Esophagus muscularis mucosa (tissue), 4 donors: Measurements from ENCODE around the gene RAB40B. TPM values are rescaled to one million over a fixed set of nuclear protein-coding genes. Genes with fewer than 3 reads are reported as not detected.

Source experiments
- DNase-seq: peaks from one replicate; pipeline ENCODE4 v3.0.0-alpha.2; 2017; ENCODE audit errors: extremely low spot score
- H3K27ac ChIP-seq, 4 donors: fragments of 200-600 bp; sonication (generic); replicated peaks in 1 of 4; 1 replicate in 3 of 4; 2 replicates in 1 of 4; pipeline ENCODE4 v1.5.1; 2016 to 2019; ENCODE audit warnings: mild to moderate bottlenecking in 1 of 4
- H3K27me3 ChIP-seq, 4 donors: fragments of 200-600 bp; sonication (generic); one replicate each; pipeline versions ENCODE4 v1.5.1 to v1.6.0; 2016 to 2019
- H3K36me3 ChIP-seq, 4 donors: fragments of 200-600 bp; sonication (generic); one replicate each; pipeline ENCODE4 v1.5.1; 2016 to 2019
- H3K4me1 ChIP-seq, 4 donors: fragments of 200-600 bp; sonication (generic); one replicate each; pipeline ENCODE4 v1.5.1; 2016 to 2019
- H3K4me3 ChIP-seq, 4 donors: fragments of 200-600 bp; sonication (generic); 1 replicate in 2 of 4; 2 replicates in 2 of 4; pipeline ENCODE4 v1.5.1; 2016 to 2019; ENCODE audit warnings: mild to moderate bottlenecking in 4 of 4, moderate library complexity in 1 of 4
- H3K9me3 ChIP-seq, 4 donors: fragments of 200-600 bp; sonication (generic); 1 replicate in 3 of 4; 2 replicates in 1 of 4; pipeline ENCODE4 v1.5.1; 2016 to 2019
- EP300 ChIP-seq: sonication (generic); formaldehyde crosslinking; IDR thresholded peaks from one replicate; pipeline ENCODE4 v1.6.1; 2017; ENCODE audit warnings: antibody characterized with exemption
- POLR2A ChIP-seq: fragments of 450-650 bp; IDR thresholded peaks from one replicate; pipeline ENCODE4 v1.6.1; 2017; ENCODE audit warnings: antibody characterized with exemption, moderate library complexity, mild to moderate bottlenecking, low read depth
- POLR2AphosphoS5 ChIP-seq, 2 donors: sonication (generic); formaldehyde crosslinking; IDR thresholded peaks; one replicate each; pipeline ENCODE4 v1.6.1; 2017; ENCODE audit warnings: antibody characterized with exemption in 2 of 2
- WGBS: methylation state at CpG from one replicate; pipeline ENCODE4 v1.1.5; 2018; 5-methylcytosine and 5-hydroxymethylcytosine counted together
- intact Hi-C: fragments of 100-400 bp; cut with DNase I; formaldehyde crosslinking; loops from one replicate; pipeline ENCODE4 v1.15.1; 2023
- total RNA-seq, 4 donors: library from RNA; depleted of rRNA; stranded (reverse); fragments of >200 nt; gene quantifications; one replicate each; pipeline versions ENCODE4 v1.1.0 to v1.2.1, GENCODE V29; 2016
- TF ChIP-seq, protein P1 (sequence below), 3 experiments: fragments of 200-600 bp in 2 of 3; fragments of 450-650 bp in 1 of 3; sonication (generic) in 2 of 3; IDR thresholded peaks; one replicate each; pipeline ENCODE4 v1.5.1; 2017 to 2019; ENCODE audit warnings: antibody characterized with exemption in 3 of 3, mild to moderate bottlenecking in 2 of 3, moderate library complexity in 1 of 3

RAB40B gene
- total RNA-seq, 4 donors from 2014 or later: 6.2 to 24.3 (median 19.4) TPM

DNA sequence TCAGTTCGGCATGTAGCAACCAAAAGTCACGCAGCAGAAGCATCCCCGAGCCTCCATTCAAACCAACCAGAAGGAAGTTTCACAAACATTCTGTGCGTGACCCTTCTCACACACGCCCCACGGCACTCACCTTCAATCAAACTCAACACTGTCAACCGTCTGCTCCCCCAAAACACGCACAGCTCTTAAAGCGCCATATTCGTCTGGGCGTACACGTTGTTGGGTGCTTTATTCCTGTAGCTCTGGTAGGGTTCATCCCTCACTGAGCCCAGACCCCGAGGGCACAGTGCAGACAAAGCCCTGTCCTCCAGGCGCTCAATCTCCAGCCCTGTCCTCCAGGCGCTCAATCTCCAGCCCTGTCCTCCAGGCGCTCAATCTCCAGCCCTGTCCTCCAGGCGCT lies 2.2 kb downstream of the RAB40B start:
- no peak overlapping the region for H3K27ac ChIP-seq
- H3K4me1 ChIP-seq: peaks cover 15 to 27% (median 24%) of the 10 kb centered on the region in 4 donors
- no peaks in the 10 kb centered on the region for H3K27me3 ChIP-seq
- 98% methylated on average over 15 of the region's 17 CpGs for WGBS
- H3K4me3 ChIP-seq: no peak overlapping the region
- DNase-seq: no peak
- intact Hi-C loops: no loop called here
- H3K9me3 ChIP-seq: peaks cover 0 to 9% (median 4%) of the 10 kb centered on the region in 4 donors
- TF ChIP-seq EP300 (no peak), POLR2A (no peak), POLR2AphosphoS5 (IDR thresholded peaks at IDR 0.05) (no peak)
- TF ChIP-seq, protein P1, sequence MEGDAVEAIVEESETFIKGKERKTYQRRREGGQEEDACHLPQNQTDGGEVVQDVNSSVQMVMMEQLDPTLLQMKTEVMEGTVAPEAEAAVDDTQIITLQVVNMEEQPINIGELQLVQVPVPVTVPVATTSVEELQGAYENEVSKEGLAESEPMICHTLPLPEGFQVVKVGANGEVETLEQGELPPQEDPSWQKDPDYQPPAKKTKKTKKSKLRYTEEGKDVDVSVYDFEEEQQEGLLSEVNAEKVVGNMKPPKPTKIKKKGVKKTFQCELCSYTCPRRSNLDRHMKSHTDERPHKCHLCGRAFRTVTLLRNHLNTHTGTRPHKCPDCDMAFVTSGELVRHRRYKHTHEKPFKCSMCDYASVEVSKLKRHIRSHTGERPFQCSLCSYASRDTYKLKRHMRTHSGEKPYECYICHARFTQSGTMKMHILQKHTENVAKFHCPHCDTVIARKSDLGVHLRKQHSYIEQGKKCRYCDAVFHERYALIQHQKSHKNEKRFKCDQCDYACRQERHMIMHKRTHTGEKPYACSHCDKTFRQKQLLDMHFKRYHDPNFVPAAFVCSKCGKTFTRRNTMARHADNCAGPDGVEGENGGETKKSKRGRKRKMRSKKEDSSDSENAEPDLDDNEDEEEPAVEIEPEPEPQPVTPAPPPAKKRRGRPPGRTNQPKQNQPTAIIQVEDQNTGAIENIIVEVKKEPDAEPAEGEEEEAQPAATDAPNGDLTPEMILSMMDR (IDR thresholded peaks at IDR 0.05): no peak
- peaks cover 0 to 5% (median 2%) of the 10 kb centered on the region in 4 donors for H3K36me3 ChIP-seq

DNA sequence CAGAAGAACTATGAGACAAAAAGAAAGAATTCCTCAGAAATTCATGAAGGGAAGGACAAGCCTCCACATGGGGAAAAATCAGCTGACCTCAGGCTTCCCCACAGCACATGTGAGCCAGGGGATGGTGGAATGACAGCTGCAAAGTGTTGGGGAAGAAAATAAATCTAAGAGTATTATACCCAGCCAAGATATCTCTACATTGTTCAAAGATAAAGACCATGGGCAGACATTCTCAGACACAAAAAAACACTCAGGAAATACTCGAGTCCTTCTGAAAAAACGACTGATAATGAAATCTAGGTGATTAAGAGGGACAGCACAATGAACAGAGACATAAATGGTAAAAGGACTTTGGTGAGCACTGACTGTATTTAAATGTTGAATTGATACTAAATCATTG lies 3.9 kb downstream of the RAB40B start:
- TF ChIP-seq POLR2A (no peak), POLR2AphosphoS5 (IDR thresholded peaks at IDR 0.05) (no peak), EP300 (no peak)
- TF ChIP-seq, protein P1 (IDR thresholded peaks at IDR 0.05): no peak
- no peaks in the 10 kb centered on the region for H3K27me3 ChIP-seq
- H3K9me3 ChIP-seq: peaks cover 0 to 9% (median 4%) of the 10 kb centered on the region in 4 donors
- no peak for DNase-seq
- peaks cover 15 to 25% (median 23%) of the 10 kb centered on the region in 4 donors for H3K4me1 ChIP-seq
- peaks cover 0 to 18% (median 3%) of the 10 kb centered on the region in 4 donors for H3K36me3 ChIP-seq
- no peak overlapping the region for H3K27ac ChIP-seq
- no peak overlapping the region for H3K4me3 ChIP-seq
- intact Hi-C loops: no loop called here
- 83% methylated on average over 2 of the region's 2 CpGs for WGBS

DNA sequence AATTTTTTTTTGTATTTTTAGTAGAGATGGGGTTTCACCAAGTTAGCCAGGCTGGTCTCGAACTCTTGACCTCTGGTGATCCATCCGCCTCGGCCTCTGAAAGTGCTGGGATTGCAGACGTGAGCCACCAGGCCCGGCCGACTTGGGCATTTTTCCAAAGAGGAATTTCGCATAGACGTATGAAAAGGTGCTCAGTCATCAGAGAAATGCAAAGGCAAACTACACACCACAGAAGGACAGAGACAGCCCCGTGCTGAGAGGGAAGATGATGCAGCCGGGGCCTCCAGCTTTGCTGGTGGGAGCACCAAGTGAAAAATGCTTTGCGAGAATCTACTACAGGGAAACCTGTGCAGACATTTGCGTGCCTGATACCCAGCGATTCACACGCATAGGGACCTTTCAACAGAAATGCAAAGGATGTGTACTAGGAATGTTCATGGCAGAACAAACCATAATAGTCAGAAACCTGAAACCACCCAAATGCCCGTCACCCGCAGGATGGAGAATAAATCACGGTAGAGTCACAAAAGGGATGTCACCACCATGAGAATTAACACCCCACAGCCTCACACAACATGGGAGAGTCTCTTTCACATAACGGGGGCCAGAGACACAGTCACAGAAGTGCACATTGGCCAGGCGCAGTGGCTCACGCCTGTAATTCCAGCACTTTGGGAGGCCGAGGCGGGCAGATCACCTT lies 5.2 kb downstream of the RAB40B start:
- 85% methylated on average over 22 of the region's 22 CpGs for WGBS
- Histone ChIP-seq H3K9me3 (peaks cover 0 to 9% (median 4%) of the 10 kb centered on the region in 4 donors), H3K27me3 (no peaks in the 10 kb centered on the region), H3K27ac (no peak overlapping the region), H3K4me1 (peaks cover 10 to 17% (median 15%) of the 10 kb centered on the region in 4 donors), H3K4me3 (no peak overlapping the region), H3K36me3 (peaks cover 0 to 18% (median 3%) of the 10 kb centered on the region in 4 donors)
- TF ChIP-seq POLR2A (no peak), POLR2AphosphoS5 (IDR thresholded peaks at IDR 0.05) (no peak), EP300 (no peak)
- TF ChIP-seq, protein P1 (IDR thresholded peaks at IDR 0.05): no peak
- DNase-seq: no peak
- intact Hi-C loops: no loop called here

DNA sequence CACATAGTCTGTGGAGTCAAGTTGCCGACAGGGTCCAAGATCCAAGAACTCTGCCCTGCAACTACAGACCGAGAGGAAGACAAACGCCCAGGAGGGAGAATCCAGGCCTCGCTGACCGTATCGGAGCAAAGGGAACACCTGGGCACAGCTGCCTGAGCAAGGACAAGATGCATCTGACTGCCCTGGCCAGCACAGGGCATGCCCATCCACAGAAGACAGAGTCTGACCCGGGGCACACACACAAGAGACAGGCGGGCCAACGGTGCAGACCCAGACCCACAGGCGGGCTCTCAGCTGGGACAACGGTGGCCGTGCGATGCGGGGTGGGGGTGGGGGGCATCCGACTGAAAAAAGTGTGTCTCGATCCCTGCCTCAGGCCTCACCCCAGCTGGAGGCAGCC lies 6.2 kb downstream of the RAB40B start:
- H3K4me3 ChIP-seq: no peak overlapping the region
- no peaks in the 10 kb centered on the region for H3K27me3 ChIP-seq
- WGBS: 94% methylated on average over 11 of the region's 16 CpGs
- peaks cover 6 to 8% (median 7%) of the 10 kb centered on the region in 4 donors for H3K4me1 ChIP-seq
- no peak for DNase-seq
- no peak overlapping the region for H3K27ac ChIP-seq
- H3K36me3 ChIP-seq: peaks cover 0 to 18% (median 3%) of the 10 kb centered on the region in 4 donors
- TF ChIP-seq POLR2A (no peak), EP300 (no peak), POLR2AphosphoS5 (IDR thresholded peaks at IDR 0.05) (no peak)
- TF ChIP-seq, protein P1 (IDR thresholded peaks at IDR 0.05): no peak
- intact Hi-C loops: no loop called here
- peaks cover 0 to 9% (median 4%) of the 10 kb centered on the region in 4 donors for H3K9me3 ChIP-seq
